ENCODE data around the gene UBAC2.
"Not testable (repeated sequence)": the region's sequence is repeated elsewhere in the genome, so short reads cannot be mapped to it uniquely, and the experiment has no call there.

Gene UBAC2

DNA sequence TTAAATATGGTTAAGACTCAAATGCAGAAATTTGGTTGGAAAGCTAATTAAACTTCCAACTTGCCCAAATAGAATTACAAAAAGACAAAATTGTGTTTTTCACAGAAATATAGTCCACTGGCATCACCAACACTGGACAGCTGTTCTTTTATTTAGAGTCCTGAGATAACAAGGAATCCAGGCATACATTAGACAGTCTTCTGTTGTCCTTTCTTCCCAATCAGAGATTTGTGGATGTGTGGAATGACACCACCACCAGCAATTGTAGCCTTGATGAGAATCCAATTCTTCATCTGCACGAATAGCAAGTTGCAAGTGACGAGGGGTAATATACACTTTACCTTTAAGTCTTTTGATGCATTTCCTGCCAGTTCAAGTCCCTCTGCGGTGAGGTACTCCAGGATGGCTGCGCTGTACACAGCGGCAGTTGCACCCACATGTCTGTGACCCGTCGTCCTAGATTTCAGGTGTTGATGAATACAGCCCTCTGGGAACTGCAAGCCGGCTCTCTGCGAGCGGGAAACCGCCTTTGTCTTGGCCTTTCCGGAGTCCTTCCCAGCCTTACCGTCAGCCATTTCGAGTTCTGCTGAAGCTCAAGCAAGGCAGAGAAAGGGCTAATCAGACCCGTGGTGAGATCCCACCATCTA is 14.7 kb downstream of the UBAC2 start:
- DNase-seq = no peak

DNA sequence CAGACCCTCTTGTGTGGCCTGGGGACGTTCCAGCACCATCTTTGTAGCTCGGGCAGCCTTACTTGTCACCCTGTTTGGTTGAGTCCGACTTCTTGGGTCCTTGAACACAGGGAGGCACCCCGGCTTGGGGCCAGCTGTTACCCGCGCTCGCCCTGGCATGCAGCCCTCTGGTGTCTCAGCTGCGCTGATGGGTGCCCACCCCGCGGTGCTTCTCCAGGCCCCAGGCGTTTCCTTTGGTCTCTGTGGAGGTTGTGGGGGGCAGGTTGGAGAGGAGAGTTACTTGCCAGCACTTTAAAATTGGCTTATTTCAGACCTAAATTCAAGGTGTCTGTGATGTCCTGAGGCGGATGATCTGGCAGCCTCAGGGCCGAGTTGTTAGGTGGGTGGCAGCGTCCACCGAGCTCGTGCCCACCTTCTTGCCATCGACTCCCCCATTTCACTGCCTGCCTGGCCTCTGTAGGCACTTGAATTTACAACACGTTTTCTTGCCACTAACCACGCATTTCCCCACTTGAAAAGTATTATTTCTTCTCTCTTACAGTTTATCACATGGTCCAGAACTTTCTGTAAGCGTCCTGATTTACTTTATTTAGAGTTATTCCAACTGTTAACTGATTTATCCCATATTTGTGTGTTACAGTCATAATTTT is 16.9 kb downstream of the UBAC2 start:
- no peak for DNase-seq

DNA sequence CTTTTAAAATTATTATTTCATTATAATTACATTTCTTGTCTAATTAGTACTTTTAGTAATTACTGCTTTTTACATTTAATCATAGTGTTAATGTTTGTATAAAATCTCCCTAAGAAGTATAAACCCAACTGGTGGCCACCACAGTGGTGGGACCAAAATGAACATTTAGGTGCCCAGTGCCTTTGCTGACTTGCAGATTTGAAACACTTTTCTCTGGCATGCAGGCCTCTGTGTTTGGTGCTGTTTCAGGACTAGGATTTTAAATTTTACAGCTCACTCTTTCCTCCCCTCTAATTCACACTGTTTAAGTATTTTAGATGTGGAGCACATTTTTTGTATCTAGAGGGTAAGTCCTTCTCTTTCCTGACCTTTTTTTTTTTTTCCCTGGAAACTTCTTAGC is 17.5 kb downstream of the UBAC2 start:
- DNase-seq = no peak

DNA sequence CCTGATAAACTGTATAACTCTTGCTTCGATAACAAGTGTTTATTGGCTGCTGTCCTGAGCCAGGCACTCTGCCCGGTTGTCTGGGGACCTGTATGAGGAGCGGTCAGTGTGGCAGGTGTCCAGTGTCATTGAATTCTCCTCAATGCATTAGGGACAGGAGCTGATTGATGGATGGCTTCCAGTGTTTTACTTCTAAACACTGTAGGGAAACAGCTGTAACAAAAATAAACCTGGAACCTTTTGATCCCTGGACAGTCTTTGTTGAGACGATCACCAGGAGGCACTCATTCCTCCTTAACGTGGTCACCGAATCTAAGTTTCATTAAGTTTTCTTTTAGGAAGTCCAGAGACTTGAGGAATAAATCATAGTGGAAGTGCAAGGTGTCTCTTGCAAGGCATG is 17.9 kb downstream of the UBAC2 start:
- no peak for DNase-seq

DNA sequence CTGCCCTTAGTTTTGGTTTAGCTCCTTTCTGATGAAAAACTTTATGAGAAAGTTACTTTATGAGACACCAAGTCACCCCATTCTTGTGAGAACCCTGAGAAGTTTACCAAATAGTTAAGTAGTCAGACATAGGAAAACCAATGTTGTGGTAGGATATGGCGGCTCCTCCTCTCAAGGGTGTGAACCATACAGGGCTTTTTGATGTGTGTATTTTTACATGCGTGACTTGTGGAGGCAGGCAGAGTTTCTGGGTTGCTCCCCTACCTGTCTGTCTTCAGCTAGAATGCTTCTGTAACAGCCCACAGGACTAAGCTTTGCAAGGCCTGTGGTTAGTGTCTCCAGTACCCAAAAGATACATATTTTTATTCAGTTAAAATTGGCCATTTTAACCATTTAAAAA is 18.3 kb downstream of the UBAC2 start:
- no peak for DNase-seq

DNA sequence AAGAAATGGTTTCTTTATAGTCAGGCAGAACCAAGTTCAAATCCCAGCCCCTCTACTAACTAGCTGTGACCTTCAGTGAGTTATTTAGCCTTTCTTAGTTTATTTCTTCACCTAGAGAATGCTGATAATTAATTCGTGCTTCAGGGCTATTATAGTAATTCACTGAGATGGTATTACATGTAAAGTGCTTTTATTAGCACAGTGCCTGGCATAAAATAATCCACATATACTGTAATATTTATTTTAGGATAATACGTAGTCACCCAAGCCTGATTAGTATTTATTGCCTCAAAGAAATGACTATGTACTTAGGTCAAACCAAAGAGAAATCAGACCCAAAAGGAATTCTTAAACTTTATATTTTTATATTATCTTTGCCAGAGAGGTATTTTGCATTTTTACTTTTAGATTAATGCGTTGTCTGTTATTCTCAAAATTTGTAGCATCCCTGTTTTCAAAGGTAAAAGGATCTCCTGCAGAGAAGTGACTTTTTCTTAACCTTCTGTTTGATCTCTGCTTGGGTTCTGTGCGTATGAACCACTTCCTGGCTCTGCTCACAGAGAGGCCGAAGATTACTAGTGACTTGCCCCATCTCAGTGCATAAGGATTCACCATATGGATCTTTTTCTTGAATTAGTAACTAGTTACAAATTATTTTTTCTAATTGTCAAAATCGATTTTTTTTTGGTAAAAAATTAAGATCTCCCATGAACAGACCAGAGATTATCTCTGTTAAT is 19.7 kb downstream of the UBAC2 start:
- no peak for DNase-seq

DNA sequence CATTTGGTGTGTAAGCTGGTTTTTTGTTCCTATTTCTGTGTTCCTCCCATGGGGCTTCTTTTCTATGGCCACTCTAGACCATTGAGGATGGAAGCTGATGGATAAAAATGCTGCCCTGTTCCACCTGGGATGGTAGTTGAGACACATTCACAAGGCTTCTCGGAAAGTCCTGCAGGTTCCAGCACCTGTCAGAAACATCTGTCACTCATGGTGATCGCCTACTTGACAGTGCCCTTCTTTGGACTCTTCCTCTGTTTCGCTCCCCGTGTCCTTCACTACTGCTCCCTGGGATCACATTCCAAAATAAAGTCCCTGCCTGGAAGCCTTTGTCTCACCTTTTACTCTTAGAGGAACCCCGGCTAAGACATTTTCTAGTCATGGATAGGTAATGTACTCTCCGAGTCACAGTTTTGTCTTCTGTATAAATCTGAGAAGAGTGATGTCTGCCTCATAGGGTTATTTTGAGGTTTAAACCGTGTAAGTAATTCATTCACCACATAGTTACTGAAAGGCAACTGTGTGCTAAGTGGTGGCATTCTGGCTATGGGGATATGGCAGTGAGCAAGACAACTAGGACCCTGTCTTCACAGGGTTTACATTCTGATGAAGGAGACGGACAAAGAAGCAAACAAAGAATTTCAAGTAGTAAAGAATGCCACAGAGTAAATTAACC is 21.0 kb downstream of the UBAC2 start:
- no peak for DNase-seq

DNA sequence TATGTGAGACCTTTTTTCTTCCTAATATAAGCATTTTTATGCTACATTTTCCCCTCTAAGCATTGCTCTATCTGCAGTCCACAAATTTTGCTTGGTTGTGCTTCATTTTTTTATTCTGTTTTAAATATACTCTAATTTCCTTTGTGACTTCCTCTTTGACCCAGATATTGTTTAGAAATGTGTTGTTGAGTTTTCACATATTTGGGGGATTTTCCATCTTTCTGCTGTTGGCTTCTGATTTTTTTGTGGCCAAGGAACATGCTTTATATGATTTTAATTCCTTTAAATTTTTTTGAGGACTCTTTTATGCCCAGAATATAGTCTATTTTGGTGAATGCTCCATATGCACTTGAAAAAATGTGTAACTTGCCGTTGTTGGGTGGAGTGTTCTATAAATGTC is 22.9 kb downstream of the UBAC2 start:
- no peak for DNase-seq

DNA sequence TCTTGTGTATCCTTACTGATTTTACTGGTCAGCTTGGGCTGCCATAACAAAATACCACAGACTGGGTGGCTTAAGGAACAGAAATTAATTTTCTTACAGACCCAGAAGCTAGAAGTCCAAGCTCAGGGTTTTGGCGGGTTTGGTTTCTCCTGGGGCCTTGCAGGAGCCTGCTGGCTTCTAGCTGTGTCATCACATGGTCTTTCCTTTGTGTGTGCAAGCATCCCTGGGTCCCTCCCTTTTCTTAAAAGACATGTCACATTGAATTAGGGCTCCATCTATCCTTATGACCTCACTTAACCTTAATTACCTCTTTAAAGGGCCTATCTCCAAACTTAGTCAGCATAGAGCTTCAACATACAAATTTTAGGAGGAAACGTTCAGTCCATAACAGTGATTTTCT is 23.4 kb downstream of the UBAC2 start:
- no peak for DNase-seq

DNA sequence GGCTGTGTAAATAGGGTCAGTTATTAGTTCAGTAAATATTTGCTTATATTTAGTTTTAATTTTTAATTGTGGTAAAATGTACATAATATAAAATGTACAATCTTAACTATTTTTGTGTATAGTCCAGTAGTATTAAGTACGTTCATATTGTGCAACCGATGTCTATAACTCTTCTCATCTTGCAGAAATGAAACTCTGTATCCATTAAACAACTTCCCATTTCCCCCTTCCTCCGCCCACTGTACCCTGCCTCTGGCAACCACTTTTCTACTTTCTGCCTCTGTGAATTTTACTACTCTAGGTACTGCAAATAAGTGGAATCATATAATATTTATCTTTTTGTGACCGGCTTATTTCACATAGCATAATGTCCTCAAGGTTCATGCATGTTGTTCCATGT is 24.4 kb downstream of the UBAC2 start:
- no peak for DNase-seq

DNA sequence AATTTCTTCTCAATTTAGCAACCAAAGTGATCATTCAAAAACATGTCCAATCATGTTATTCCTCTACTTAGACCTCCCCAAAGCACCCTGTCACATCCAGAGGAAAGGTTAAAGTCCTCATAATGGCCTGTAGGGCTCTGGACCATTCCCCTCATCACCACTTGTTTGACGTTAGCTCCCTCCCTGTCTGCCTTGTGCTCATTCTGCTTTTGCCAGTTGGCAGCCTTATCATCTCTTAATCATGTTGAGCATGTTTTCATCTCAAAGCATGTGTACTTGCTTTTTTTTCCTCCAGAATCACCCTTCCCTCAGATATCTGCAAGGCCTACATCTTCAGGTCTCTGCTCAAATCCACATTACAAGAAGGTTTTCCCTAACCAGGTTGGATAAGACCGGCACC is 25.9 kb downstream of the UBAC2 start:
- no peak for DNase-seq

DNA sequence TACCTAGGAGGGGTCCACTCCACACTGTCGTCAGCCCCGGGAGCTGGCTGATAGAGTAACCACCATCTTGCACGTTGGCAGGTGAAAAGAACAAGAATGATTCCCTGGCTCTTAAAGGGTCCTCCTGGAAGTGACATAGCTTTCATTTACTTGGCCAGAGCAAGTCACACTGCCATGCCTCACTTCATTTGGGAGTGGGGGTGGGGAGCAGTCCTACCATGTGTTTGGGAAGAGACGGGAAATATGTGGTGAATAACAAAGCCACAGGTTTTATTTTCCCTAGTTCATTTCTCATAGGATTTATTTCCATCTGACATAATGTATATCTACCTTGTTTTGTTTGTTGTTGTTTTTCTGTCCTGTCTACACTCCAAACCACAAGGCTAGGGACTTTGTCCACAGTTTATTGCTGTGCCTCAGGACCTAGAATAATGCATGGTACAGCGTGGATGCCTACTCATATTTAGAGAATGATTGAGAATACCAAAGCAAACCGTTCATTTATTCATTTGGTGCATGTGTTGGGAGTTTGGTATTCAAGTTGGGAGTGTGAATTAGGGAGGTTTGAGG is 26.8 kb downstream of the UBAC2 start:
- no peak for DNase-seq

DNA sequence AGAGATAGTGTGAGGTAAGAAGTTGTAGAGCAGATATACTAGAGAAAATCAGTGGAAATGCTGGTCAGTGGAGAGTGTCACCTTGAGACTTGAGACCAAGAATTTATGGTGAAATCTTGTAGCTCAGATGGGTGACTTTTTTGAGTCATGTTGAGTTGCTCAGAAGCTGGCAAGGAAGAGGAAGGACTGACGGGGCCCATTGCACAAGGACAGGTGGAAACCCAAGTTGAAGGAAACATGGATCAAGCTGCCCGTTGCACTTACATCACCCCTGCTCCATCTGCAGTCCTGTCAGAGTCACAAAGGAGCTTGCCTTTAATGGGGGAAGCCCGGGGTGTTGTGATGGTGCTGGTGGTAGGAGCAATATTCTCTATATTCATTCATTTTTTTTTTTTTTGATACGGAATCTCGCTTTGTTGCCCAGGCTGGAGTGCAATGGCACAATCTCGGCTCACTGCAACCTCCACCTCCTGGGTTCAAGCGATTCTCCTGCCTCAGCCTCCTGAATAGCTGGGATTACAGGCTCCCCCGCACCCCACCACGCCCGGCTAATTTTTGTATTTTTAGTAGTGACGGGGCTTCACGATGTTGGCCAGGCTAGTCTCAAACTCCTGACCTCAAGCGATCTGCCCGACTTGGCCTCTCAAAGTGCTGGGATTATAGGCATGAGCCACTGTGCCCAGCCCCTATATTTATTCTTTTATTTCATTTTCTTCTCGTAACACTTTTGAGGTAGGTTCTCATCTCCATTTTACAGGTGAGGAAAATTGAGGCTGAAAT is 27.4 kb downstream of the UBAC2 start:
- no peak for DNase-seq

DNA sequence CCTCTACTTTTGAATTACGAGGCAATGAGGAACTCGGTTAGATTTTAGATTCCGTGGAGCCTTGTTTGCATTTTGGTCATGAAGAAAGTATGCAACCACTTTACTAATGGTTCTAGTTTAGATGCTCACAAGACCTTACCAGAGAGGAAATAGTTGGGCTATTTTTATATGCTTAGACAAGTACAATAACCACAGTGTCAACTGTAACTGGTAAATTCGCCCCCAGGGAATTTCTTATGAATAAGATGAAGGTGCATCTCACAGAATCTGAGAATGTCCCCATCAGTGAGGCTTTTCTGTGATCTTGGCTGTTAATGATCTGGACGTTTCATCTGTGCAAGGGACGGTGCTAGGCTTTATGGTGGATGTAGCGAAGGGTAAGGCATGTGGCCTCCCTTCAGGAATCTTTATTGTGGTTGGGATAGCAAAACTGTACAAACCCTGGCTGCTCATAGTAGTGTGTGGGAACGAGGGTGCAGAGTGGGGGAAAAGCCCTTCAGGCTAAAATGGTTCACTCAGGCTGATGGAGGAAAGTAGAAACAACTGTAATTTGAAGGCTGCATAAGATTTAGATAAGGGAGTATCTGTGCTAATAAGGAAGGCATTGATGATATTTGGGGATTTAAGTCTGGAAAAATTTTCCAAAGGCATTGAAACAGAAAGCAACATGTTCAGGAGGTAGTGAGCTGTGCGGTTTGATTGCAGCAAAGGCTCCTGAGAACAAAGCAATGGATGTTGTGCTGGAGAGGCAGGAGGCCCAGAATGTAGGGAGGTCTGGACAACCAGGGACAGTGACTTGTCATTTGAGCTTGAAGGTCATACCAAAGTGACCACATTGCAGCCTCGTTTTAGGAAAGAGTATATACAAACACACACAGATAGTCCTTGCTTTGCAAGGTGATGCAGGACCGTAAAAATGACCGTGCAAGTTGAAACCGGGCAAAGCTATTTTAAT is 28.4 kb downstream of the UBAC2 start:
- no peak for DNase-seq

DNA sequence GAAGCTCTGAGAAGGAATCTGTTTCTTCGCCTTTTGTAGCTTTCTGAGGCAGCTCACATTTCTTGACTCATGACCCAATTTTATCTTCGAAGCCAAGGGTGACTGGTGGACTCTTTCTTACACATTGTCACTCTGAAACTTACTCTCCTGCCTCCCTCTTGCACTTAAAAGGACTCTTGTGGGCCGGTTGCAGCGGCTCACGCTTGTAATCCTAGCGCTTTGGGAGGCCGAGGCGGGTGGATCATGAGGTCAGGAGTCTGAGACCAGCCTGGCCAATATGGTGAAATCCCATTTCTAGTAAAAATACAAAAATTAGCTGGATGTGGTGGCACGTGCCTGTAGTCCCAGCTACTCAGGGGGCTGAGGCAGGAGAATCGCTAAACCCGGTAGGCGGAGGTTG is 29.9 kb downstream of the UBAC2 start:
- not testable (repeated sequence) for DNase-seq

DNA sequence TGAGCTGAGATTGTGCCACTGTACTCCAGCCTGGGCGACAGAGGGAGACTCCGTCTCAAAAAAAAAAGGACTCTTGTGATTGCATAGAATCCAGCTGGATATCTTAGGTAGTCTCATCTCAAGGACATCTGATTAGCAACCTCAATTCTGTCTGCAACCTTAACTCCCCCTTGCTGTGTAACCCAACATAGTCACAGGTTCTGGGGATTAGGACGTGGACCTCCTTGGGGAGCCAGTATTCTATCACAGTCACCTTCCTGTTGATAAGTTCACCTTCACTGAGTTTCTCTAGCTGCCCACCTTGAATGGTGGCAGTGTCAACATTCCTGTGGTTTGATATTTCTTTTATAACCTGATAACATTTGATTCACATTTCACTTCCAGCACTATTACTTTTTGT is 30.3 kb downstream of the UBAC2 start:
- DNase-seq = no peak

DNA sequence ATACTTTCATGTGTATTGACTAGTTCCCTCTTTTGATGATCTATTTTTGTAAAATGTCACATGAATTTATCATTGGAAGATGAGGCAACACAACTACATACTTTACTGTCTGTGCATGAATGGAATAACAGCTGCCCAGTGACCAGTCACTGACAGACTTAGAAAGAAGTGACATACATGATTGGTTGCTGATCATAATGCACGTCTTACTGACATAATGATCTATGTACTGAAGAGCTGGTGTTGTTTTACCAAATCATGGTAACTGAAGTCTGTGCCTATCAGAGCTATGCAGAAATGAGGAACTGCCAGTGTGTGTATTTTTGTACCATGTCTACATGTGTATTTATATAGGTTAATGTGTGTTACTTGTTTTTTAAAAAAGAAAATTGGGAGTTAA is 31.1 kb downstream of the UBAC2 start:
- no peak for DNase-seq

DNA sequence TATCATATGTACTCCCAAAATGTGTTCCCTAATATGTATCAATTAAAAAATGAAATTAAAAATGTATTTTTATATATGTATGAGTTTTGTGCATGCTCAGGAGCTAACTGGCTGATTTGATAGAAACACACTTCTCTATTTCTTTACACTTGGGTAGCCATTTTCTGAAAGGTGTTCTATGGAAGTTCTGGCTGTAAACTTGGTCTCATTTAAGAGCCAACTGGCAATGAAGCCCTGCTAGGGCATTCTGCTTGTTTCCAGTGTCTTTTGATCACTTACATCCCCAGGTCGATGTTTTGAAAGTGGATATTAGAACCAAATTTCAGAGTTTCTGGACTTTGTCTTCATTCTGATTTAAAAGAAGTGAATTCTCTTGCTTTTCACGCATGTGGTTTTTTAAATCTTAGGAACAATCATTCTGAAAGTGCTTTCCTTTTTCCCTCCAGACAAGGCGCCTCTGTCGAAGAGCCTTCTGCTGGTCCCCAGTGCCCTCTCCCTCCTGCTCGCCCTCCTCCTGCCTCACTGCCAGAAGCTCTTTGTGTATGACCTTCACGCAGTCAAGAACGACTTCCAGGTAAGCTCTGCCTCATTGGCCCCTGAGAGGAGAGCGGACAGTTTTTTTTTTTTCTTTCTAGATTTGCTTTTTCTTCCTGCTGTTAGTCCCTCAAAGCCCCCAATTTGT is 37.5 kb downstream of the UBAC2 start:
- DNase-seq = no peak

DNA sequence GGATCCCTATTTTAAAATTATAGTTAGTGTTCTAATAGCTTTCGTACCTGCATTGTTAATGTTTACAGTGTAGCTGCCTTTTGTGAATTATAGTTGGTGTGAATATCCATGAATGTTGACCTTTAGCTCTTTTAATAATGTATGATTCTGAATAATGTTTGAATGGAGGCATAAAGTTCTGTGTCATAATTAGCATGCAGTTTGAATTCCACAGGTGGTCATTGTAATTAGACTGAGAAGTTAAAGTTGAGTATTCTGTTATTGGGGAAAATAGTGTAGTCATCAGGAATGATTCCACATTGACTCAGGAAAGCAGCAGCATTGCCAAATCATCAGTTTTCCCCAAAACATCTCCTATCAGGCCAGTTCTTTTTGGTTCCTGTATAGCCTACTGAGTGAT is 45.4 kb downstream of the UBAC2 start:
- no peak for DNase-seq

DNA sequence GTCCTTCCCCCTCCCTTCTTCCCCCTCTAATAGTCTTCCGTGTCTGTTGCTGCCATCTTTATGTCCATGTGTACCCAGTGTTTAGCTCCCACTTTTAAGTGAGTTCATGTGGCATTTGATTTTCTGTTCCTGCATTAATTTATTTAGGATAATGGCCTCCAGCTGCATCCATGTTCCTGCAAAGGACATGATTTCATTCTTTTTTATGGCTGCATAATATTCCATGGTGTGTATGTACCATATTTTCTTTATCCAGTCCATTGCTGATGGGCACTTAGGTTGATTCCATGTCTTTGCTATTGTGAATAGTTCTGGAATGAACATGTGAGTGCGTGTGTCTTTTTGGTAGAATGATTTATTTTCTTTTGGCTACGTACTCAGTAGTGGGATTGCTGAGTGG is 48.5 kb downstream of the UBAC2 start:
- not testable (repeated sequence) for DNase-seq

DNA sequence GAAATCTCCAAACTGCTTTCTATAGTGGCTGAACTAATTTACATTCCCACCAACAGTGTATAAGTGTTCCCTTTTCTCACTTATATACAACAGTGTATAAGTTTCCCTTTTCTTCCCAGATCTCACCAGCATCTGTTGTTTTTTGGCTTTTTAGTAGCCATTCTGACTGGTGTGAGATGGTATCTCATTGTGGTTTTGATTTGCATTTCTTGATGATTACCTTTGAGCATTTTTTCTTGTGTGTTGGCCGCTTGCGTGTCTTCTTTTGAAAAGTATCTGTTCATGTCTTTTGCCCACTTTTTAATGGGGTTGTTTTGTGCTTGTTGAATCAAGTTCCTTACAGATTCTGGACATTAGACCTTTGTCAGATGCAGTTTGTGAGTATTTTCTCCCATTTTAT is 49.0 kb downstream of the UBAC2 start:
- DNase-seq = not testable (repeated sequence)
